ENCODE measurements around the gene SLF2. TPM values are rescaled to one million over a fixed set of nuclear protein-coding genes. Genes with fewer than 3 reads are reported as not detected.

Gene SLF2
- total RNA-seq, 1 donor from 2014 or later, result 41.3 TPM

DNA sequence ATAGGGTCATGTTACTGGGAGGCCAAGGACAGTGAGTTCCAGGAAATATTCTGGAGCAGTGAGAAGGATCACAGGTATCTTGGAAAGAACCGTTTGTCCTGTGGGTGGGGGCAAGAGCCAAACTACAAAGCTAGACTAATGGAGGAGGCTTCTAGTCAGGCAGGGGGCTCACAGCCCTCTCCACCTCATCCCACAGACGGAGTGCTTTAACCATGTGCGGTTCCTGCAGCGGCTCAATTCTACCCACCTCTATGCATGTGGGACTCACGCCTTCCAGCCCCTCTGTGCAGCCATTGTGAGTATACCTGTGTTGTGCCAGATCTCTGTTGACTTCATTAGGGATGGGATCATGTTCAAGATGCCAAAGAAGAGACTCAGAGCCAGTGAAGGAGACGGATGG is 64.7 kb downstream of the SLF2 start:
- intact Hi-C loops (cut with micrococcal nuclease), result no loop called here

DNA sequence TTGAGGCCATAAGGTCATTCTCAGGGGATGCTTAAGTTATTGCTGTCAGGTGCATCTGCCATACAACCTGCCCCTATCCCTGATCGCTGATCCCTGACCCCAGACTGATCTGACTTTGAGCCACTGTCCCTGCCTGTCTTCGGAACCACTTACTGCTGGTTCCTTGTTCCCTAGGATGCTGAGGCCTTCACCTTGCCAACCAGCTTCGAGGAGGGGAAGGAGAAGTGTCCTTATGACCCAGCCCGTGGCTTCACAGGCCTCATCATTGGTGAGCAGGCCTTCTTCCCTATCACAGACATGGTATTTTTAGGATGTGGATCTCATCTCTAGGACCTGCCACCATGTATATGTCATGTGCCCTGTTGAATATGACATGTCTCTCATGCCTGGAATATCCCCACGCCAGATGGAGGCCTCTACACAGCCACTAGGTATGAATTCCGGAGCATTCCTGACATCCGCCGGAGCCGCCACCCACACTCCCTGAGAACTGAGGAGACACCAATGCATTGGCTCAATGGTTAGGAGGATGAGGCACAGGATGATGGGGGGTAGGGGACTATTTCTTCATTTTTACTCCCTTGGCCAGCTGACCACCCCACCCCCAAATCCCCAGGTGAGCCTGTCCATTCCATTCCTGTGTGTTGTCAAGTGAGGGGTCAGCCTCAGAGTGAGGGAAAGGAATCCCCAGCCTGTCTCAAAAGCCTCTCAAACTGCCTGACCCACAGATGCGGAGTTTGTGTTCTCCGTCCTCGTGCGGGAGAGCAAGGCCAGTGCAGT is 65.5 kb downstream of the SLF2 start:
- intact Hi-C loops (cut with micrococcal nuclease), result no loop called here

DNA sequence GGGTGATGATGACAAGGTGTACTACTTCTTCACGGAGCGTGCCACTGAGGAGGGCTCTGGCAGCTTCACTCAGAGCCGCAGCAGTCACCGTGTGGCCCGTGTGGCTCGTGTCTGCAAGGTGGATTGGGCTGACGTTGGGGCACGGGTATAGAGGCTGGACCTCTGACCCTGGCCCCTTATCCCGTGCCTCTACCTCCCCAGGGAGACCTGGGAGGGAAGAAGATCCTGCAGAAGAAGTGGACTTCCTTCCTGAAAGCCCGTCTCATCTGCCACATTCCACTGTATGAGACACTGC is 66.1 kb downstream of the SLF2 start:
- intact Hi-C loops (cut with micrococcal nuclease), result no loop called here

DNA sequence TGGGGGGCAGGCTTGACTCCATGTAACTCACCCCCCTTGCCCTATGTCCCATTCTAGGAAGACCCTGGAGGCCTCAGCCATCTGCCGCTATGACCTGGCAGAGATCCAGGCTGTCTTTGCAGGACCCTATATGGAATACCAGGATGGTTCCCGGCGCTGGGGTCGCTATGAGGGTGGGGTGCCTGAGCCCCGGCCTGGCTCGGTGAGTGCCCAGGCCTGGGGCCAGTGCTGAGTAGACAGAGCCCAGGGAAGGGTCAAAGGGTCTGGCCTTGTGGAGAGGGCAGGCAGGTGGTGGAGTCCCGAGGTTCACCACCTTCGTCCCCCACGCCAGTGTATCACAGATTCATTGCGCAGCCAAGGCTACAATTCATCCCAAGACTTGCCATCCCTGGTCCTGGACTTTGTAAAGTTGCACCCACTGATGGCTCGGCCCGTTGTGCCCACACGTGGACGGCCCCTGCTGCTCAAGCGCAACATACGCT is 67.1 kb downstream of the SLF2 start:
- intact Hi-C loops (cut with micrococcal nuclease), result no loop called here

DNA sequence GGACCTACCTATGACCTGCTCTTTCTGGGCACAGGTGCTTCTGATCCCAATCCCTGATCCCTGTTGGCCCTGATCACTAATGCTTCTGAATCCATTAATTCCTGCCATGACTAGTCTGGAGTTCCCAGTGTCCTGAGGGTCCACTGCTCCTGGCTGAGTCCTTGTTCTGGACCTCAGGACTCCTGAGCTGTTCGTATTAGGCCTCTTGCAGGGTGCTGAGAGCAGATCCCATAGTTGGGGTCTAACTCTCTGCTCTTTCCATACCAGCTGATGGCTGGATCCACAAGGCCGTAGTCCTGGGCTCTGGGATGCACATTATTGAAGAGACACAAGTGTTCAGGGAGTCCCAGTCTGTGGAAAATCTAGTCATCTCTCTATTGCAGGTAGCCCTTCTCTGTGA is 67.5 kb downstream of the SLF2 start:
- intact Hi-C loops (cut with micrococcal nuclease), result no loop called here

DNA sequence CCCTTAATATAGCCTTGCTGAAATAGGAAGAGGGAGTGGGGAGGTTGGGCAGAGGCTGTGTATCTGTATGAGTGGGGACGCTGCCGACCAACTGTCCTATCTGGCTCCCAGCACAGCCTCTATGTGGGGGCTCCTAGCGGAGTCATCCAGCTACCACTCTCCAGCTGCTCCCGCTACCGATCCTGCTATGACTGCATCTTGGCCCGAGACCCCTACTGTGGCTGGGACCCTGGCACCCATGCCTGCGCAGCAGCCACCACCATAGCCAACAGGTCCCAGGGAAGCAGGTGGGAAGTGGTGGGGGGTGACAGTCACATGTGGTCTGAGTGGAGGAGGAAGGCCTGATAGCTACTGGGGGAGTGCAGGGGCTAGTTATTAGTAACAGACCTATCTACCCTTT is 67.9 kb downstream of the SLF2 start:
- intact Hi-C loops (cut with micrococcal nuclease), result no loop called here

DNA sequence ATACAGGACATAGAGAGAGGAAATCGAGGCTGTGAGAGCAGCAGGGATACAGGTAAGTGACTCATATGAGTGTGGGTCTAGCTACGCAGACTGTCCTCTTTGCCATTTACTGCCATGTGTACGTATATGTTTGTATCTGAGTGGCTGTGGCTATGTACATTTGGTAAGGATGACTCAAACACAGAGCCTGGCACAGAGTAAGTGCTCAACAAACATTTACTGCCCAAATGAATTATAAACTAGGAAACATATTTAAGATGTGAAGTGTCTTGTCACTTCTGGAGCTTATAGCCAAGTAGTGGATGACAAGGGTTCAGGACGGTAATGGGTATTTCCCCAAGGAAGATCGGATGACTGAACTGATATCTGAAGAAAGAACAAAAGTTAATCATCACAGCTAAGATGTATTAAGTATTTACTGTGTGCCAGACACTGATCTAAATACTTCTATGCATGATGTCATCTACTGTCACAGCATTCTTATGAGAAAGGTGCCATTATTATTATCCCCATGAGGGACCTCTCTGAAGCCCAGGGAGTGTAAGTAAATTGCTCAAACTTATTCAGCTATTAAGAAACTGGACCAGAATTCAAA is 68.5 kb downstream of the SLF2 start:
- intact Hi-C loops (cut with micrococcal nuclease), result no loop called here

GRCh38 chr10:100982916-100983830 is 70.4 kb downstream of the SLF2 start:
- intact Hi-C loops (cut with micrococcal nuclease), result no loop called here

GRCh38 chr10:100983868-100984671 is 71.3 kb downstream of the SLF2 start:
- intact Hi-C loops (cut with micrococcal nuclease), result no loop called here

GRCh38 chr10:100984672-100985177 is 72.0 kb downstream of the SLF2 start:
- intact Hi-C loops (cut with micrococcal nuclease), result no loop called here

- intact Hi-C loops (cut with micrococcal nuclease), result no loop called here
These were observed 72.6 kb downstream of the SLF2 start for GRCh38 chr10:100985336-100985735.

DNA sequence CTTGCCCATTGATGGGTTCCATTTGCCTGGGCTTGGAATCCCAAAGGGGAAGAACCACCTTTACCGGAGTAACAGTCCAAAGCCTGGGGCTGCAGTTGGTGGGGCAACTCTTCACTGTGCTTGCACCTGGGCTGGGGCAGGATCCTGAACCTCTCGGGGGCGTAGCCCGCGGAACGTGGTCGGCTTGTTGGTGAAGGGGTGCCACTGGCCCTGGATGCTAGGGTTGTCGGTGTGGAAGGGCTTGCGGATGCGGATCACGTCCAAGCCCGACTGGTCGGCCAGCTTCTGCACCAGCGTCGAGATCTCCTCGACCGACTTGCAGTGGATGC is 73.8 kb downstream of the SLF2 start:
- intact Hi-C loops (cut with micrococcal nuclease), result loop anchor here (2.0 kb wide), 2 partner anchors 16 to 74 kb away; partner anchors contain the start of gene SLF2

GRCh38 chr10:100986952-100987684 is 74.4 kb downstream of the SLF2 start, which contains the start of the genes MRPL43 and TWNK:
MRPL43 (minus strand) TSS chr10:100987497; CDS start chr10:100987443, 54 bp downstream.
TWNK (plus strand) TSS chr10:100987543; CDS start chr10:100988211, 668 bp downstream.
- intact Hi-C loops (cut with micrococcal nuclease), result loop anchor here (1.0 to 2.0 kb wide), 3 partner anchors 16 to 452 kb away; partner anchors contain the start of genes HIF1AN and SLF2

DNA sequence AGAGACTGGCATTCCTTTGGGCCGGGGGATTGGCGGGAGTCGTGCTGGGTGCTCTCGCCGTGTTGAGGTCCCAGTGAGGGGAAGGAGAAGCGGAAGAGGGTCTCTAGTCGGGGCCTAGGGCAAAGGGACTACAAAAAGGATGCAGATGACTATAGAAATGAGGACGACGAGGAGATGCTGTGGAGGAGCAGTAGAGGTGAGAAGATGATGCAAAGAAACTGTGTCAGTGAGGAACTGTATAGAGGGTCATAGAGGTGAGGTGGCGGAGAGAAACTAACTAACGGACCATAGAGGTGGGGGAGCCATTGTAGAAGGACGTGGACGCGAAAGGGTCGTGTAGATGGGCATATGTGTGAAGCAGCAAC is 74.9 kb downstream of the SLF2 start:
- intact Hi-C loops (cut with micrococcal nuclease), result loop anchor here (1.0 to 2.0 kb wide), 3 partner anchors 17 to 452 kb away; partner anchors contain the start of genes HIF1AN and SLF2

GRCh38 chr10:100988166-100988565 is 75.4 kb downstream of the SLF2 start:
- intact Hi-C loops (cut with micrococcal nuclease), result no loop called here

DNA sequence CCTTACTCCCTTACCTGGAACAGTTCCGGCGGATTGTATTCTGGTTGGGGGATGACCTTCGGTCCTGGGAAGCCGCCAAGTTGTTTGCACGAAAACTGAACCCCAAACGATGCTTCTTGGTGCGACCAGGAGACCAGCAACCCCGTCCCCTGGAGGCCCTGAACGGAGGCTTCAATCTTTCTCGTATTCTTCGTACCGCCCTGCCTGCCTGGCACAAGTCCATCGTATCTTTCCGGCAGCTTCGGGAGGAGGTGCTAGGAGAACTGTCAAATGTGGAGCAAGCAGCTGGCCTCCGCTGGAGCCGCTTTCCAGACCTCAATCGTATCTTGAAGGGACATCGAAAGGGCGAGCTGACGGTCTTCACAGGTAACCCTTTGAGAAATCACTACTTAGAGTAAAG is 76.3 kb downstream of the SLF2 start:
- intact Hi-C loops (cut with micrococcal nuclease), result no loop called here

DNA sequence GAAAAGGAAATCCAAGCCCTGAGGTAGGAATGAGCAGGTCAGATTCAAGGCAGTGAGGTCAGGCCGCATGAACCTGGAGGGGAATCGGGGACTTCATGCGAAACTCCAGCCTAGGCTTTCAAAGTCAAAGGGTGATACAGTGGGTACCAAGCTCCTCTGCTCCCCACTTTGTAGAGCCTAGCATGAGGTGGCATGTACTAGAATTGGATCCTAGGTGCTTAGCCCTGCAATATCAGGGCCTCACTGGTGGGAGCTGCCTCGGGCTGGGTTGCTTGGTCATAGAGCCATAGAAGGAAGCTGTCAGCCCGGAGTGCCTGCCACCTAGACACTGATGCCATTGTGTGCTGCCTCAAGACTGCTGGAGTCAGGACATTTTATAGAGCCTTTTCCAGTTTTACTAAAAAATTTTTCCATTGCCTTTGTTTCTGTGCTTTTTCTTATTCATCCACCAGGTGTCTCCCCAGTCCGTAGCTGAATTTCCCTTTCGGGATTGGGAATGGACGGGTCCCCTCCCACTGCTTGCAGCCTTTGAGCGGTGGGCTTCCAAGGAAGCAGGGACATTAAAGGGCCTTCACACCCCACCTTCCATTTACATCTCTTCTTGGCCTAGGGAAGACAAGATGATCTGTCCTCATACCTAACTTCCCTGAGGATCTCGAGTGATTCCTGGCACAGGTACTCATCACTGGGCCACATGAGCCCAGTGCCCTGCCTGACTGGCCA is 81.4 kb downstream of the SLF2 start:
- intact Hi-C loops (cut with micrococcal nuclease), result no loop called here

DNA sequence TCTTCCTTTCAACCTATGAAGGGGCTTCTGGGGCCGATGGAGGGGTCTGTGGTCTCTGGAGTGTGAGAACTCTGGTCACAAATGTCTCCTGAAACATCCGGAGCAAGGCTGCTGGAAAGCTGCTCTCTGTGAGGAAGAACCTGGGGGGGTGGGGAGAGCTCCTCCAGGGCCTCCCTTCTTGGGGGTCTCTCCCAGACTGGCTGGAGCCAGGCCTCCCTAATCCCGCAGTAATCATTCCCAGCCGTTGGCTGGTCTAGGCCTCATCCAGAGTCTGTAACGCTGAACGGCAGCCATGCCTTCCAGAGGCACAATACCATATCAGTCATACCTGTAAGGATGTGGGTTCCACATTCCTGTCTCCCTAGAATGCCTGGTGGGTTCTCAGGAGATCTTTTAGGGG is 82.4 kb downstream of the SLF2 start:
- intact Hi-C loops (cut with micrococcal nuclease), result no loop called here

DNA sequence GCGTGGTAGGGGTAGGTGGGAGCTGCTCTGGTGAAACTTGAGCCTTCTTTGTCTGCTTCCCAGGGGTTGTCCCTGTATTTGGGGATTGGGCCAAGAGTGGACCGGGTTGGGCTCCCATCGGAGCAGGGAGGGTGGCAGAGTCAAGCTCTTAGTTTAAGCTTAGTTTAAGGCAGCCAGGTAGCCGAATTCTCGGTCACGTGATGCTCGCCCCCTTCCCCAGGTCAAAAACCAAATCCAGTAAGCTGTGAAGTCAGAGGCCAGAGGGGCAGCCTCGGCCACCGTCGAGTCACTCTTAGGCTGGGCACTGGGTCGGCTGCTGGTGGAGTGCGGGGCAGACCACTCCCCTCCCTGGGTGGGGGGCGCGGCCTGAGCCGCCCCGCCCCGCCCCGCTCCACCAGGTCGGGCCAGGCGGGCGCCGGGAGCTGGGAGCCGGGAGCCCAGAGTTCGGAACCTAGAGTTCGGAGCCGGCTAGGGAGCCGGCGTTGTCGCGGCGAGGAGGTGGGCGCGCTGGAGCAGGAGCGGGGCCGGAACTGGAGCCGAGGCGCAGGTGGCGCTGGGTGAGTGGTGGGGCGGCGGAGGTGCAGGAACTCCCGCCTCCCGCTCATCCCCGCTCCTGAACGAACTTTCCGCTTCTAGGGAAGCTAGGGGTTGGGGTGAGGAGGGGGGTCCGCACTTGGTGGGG is 84.1 kb downstream of the SLF2 start:
- intact Hi-C loops (cut with micrococcal nuclease), result loop anchor here (1.0 kb wide), 2 partner anchors 63 to 84 kb away; no protein-coding TSS in a partner anchor
